AG09319 (cell line): ENCODE data around the gene GCLC.

Experiments used
- DNase-seq: peaks from one replicate; pipeline ENCODE4 v3.0.0-alpha.2; 2010; ENCODE audit warnings: low read depth; ENCODE audit errors: extremely low read depth
- CTCF ChIP-seq: IDR thresholded peaks from 2 replicates; pipeline ENCODE4 v1.5.1; 2011; ENCODE audit warnings: low read depth, mild to moderate bottlenecking, inconsistent platforms, low read length, moderate library complexity

Gene GCLC

GRCh38 chr6:53464483-53464882 is 80.4 kb downstream of the GCLC start:
- no peak for DNase-seq
- TF ChIP-seq CTCF: no peak

GRCh38 chr6:53461696-53462095 is 83.2 kb downstream of the GCLC start:
- no peak for TF ChIP-seq CTCF
- no peak for DNase-seq

- TF ChIP-seq CTCF: no peak
- DNase-seq: no peak
Observed at GRCh38 chr6:53461041-53461656, 83.8 kb downstream of the GCLC start.

- no peak for TF ChIP-seq CTCF
- DNase-seq: no peak
Observed at GRCh38 chr6:53458105-53458866, 86.6 kb downstream of the GCLC start.

GRCh38 chr6:53456809-53457208 is 88.1 kb downstream of the GCLC start:
- DNase-seq: no peak
- TF ChIP-seq CTCF: no peak

GRCh38 chr6:53455678-53456077 is 89.2 kb downstream of the GCLC start:
- no peak for DNase-seq
- no peak for TF ChIP-seq CTCF

GRCh38 chr6:53451165-53451564 is 93.7 kb downstream of the GCLC start:
- no peak for DNase-seq
- TF ChIP-seq CTCF: no peak
